Thoracic aorta endothelial cell (primary cell): Measurements from ENCODE around the gene CD6. TPM values are rescaled to one million over a fixed set of nuclear protein-coding genes. Genes with fewer than 3 reads are reported as not detected.

Experiments
- small RNA-seq: library from RNA; depleted of rRNA; stranded (forward); fragments of <200 nt; gene quantifications from one replicate; pipeline ENCODE3, GENCODE V24; 2012
- total RNA-seq: library from RNA; depleted of rRNA; stranded (reverse); fragments of >200 nt; gene quantifications from 2 replicates; pipeline ENCODE4 v1.2.3, GENCODE V29; 2012

CD6 gene
- not detected in 2 replicates for total RNA-seq

GRCh38 chr11:60971520-60971919, at the start of gene CD6:
Gene CD6 (plus strand): TSS chr11:60971680. CDS start chr11:60971866, 186 bp downstream.

GRCh38 chr11:60924110-60924905, 47.2 kb upstream of the CD6 start, which contains the start of gene TMEM132A:
Gene TMEM132A (plus strand): TSS chr11:60924460. CDS start chr11:60924634, 174 bp downstream.

GRCh38 chr11:60951904-60952741, 19.4 kb upstream of the CD6 start, which contains the start of gene SLC15A3:
Gene SLC15A3 (minus strand): TSS chr11:60952176. CDS start chr11:60951551, 625 bp downstream.

Small RNA genes lying within 50 kb of the gene (small RNA-seq; reads per million reads assigned to genes)
- not detected for gene RNU6-933P

Other genes with a start within 250 kb of the CD6 start
- gene MS4A18, start 247.0 kb upstream of the CD6 start, total RNA-seq: not detected in 2 replicates
- not detected in 2 replicates for gene MS4A15, start 214.8 kb upstream of the CD6 start, total RNA-seq
- not detected in 2 replicates for gene MS4A10, start 186.3 kb upstream of the CD6 start, total RNA-seq
- gene CCDC86, start 129.6 kb upstream of the CD6 start, total RNA-seq: 48.9 and 53.3 TPM in 2 replicates
- under 0.01 TPM in 1 of 2 replicates, not detected in the other for gene PTGDR2, start 115.7 kb upstream of the CD6 start, total RNA-seq
- gene ZP1, start 104.1 kb upstream of the CD6 start, total RNA-seq: not detected in 2 replicates
- gene PRPF19, start 65.1 kb upstream of the CD6 start, total RNA-seq: 90.8 and 113 TPM in 2 replicates
- 94.9 and 113 TPM in 2 replicates for gene TMEM109, start 57.5 kb upstream of the CD6 start, total RNA-seq
- 45.2 and 49.5 TPM in 2 replicates for gene TMEM132A, start 47.2 kb upstream of the CD6 start, total RNA-seq
- 2.1 and 2.7 TPM in 2 replicates for gene SLC15A3, start 19.5 kb upstream of the CD6 start, total RNA-seq
- gene CD5, start 130.8 kb downstream of the CD6 start, total RNA-seq: not detected in 2 replicates
- 15.3 and 19.2 TPM in 2 replicates for gene VPS37C, start 189.7 kb downstream of the CD6 start, total RNA-seq
- not detected in 2 replicates for gene PGA3, start 231.8 kb downstream of the CD6 start, total RNA-seq